Kidney glomerular epithelial cell (primary cell): ENCODE results near the gene FGF4.

Experiments
- DNase-seq: peaks from one replicate; lab custom pipeline; 2025; lab: John Stamatoyannopoulos, UW

Gene FGF4

DNA sequence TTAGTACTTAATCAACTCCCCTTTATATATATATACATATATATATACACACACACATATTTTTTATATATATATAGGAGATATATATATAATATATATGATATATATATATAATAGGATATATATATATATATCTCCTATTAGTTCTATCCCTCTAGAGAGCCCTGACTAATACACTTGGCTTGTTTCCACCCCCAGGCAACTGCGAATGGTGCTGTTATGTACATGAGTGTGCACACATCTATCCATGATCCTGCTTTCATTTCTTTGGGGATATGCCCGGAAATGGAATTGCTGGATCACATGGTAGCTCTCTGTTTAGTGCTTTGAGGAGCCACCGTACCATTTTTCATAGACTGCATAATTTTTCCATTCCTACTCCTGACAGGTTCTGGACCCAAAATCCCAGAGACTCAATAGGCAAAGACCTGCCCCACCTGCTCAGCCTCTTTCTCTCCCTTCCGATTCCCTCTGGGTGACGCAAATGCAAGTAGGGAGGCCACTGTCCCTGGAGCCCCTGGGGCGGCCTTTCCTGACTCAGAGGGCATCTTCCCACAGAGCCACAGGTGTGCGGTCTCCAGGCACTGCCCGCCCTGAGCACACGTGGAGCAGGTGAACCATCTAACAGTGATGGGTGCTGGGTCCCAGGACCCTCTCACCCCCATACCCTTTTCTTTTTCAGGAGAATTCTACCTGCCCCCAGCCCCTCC is 32.1 kb upstream of the FGF4 start:
- DNase-seq: no peak

DNA sequence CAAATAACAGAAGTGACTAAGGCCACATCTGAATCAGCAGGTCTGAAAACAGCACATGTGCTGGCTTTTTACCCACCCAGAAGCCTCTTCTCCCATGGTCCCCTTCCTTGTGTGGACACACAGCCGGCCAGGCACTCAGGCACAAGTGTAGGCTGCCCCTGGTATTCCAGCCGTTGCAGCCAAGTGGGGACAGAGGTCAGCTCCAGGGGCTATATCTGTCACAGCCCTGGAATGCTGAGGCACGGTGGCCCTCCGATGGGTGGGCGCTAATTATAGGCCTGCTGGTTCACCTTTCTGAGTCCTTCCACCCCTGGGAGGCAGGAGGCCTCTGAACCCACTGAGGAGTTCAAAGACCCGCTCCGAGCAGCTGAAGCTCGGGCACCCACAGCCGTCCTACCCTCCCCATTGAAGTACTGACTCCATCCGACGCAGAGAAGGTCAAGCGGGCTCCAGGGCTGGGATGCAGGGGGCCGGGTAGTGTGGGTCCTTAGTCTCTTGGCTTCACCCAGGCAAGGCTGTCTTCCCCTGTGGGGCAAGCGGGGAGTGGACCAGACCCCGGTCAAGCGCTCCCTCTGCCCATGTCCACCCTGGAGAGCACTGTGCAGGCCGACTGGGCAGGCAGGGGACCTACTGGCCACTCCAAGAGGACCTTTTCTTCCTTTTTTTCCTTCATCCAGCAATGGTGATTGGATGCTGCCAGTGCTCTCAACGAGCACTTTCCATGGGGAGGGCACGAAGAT is 29.8 kb upstream of the FGF4 start:
- no peak for DNase-seq

DNA sequence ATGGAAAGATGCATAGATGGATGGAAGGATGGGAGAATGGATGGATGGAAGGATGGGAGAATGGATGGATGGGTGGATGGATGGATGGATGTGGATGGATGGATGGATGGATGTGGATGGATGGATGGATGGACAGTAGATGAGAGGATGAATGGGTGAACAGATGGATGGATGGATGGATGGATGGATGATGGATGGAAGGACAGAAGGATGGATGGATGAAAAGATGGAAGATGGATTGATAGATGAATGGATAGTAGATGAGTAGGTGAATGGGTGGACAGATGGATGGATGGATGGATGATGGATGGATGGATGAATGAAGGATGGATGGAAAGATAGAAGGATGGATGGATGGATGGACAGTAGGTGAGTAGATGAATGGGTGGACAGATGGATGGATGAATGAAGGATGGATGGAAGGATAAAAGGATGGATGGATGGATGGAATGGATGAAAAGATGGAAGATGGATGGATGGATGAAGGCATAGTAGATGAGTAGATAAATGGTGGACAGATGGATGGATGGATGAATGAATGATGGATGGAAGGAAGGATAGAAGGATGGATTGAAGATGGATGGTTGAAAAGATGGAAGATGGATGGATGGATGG is 28.6 kb upstream of the FGF4 start:
- no peak for DNase-seq

DNA sequence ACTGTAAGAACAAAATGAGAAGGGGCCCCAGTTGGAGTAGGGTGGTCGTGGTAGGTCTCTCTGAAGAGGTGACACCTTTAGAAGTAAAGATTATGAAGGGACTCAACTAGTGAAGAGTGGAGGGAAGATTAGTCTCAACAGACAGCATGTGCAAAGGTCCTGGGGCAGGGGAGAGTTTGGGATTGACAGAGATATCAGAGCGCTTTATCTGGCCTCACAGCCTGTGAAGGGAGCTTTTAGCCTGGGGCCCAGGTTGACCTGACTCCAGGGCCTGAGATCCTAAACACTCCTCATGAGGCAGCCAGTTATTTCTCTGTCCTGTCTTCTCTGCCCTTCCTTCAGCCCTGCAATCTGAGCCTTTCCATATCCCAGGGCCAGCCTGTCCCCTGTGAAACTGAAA is 27.9 kb upstream of the FGF4 start:
- no peak for DNase-seq

DNA sequence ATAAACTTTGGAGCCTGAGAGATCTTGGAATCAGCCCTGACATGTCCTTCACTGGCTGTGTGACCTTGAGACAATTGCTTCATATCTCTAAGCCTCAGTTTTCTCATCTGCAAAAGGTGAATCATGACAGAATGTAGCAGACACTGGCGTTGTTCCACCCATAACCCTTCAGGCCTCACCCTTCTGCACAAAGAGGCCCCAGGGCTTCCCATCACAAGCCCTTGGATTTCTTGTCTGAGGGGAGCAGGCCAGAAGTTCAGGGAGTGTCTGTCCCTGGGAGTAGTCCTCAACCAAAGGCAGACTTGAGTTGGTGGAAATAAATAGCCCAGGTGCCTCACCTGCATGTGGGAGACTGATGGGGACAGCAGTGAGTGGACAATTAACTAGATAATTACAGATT is 27.4 kb upstream of the FGF4 start:
- no peak for DNase-seq

DNA sequence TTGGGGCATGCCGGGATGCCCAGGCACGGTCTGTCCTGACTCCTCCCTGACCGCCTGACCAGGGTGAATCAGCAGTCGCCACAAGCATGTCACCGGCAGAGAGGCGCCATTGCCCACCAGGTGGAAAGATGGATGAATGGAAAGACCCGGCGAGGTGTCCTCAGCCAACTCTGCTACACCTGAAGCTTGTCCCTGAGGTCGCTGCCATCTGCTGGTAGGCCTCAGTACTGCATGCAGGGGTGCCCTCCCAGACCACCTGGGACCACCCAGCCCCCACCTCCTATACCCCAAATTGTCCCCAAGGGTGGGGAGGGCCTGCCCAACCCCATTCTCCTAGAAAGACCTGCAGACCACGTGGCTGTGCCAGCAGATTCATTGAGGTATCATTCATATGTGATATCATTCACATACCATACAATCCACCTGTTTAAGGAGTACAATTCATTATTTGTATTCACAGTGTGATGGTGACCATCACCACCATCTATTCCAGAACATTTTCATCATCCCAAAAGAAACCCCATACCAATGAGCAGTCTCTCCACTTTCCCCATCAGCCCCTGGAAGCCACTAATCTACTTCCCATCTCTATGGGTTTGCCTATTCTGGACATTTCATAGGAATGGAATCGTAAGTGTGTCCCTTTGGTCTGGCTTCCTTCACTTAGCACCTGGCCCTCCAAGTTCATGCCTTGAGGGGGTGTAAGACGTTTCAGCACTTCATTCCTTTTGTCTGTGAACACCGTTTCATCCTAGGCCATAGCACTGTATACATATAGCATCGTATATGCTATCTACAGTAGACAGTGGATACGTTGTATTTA is 26.6 kb upstream of the FGF4 start:
- DNase-seq: no peak

DNA sequence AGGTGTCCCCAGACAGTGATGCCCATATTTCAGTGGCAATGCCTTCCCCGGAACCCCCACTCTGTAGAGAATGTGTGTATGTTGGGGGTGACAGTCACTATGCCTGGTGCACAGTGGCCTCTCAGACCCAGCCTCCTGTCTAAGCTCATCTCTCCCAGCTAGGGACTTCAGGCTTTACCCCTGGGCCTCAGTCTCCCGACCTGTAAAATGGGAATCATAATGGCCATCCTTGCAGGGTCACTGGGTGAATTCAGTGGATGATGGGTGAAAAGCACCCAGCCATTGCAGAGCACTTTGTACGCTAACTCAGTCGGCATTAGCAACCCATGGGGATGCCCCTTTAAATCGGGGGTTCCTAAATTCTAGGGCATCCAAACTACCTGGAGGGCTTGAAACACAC is 25.1 kb upstream of the FGF4 start:
- DNase-seq: no peak

DNA sequence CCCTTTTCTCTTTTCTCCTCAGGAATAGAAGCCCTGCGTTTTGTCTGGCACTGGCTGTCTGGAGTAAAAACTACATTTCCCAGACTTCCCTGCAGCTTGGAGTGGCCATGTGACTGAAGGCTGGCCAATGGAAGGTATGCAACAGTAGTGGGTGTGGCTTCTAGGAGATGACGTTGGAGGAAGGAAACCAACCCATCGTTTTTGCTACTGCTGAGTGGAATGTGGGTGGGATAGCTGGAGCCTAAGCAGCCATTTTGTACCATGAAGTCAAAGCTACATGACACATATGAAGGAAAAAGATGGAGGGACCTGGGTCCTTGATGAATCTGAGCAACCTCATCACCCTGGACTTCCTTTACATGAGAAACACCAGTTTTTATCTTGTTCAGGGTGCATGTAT is 24.4 kb upstream of the FGF4 start:
- DNase-seq: no peak

DNA sequence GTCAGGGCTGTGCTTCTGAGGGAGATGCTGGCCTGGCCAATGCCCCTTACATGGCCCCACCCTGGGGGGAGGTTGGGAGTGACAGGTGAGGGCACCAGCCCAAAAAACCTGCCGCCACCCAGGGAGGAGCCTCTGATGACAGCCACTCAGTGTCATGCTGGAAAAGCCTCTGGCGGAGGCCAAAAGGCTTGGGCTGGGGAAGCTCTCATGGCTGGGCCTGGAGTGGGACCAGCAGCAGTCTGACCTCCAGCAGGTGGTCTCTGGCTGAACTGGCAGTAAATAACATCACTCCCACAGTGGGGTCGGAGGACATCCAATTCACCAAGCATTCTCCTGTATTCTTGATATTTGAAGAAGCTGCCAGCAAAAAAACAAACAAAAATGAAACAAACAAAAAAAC is 24.0 kb upstream of the FGF4 start:
- no peak for DNase-seq

DNA sequence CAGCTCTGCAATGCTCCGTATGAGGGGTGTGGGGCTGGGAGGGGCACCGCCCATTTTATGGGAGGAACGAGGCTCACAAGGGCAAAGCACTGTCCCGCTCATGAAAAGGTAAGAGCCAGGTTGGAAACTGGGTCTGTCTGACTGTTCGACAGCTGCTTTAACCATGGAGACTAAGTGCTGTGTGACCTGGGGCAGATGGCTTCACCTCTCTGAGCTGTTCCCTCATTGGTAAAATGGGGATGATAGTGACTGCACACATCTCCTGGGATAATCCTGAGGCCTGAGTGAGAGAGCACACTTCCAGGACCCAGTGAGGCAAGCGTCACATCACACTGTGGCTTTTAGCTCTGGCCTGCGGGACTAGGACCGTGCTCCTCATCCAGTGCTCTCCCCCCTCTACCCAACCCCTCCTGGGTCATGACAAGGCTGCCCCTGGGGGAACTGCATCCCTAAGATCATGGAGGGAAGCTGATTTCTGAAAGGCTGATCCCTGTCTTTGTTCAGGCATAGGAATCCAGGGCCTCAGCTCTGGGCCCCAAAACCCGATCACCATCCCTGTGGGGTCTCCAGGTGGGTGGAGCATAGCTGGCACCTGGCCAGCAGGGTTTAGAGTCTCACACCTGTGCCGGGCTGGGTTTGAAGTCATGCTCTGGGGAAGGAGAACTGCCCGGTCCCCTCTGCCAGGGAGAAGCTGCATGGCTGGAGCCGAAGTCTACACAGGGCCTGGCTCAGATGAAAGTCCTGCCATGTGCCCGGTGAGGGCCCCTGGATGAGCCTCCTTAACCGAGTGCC is 22.8 kb upstream of the FGF4 start:
- no peak for DNase-seq

DNA sequence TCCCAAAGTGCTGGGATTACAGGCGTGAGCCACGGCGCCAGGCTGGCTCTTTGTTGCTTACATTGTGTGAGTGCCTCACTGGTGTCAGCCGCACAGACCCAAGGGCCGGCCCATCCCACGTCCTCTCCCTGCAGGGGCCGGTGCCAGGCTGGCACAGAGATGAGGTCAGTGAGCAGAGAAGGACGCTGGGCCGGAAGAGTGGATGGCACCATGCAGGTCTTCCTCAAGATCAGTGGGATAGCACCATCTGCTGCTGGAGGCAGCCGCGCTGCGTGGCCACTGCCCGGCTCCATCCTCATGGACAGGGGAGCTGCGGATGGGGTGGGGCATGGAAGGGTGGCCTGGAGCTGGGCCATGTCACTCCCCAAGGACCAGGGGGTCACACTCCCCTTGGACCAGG is 22.0 kb upstream of the FGF4 start:
- peak; percentile 14 for DNase-seq

DNA sequence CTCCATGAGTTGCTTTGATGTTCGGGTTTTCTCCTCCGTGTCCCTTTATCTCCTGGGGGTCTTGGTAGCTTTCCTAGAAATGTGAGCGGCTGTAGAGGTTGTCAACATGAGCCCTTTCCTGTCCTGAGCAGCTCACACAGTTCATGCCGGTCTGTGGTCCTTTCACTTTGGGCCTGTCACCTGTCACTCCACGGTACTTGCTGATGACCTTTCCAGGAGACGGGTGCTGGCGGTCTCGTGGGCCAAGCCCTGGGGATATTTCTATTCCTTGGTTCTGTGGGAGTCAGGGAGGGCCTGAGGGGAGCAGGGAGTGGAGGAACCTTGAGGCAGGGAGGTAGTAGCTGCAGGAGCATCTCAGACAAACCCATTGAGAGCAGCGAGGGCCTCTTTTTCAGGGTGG is 20.9 kb upstream of the FGF4 start:
- no peak for DNase-seq

DNA sequence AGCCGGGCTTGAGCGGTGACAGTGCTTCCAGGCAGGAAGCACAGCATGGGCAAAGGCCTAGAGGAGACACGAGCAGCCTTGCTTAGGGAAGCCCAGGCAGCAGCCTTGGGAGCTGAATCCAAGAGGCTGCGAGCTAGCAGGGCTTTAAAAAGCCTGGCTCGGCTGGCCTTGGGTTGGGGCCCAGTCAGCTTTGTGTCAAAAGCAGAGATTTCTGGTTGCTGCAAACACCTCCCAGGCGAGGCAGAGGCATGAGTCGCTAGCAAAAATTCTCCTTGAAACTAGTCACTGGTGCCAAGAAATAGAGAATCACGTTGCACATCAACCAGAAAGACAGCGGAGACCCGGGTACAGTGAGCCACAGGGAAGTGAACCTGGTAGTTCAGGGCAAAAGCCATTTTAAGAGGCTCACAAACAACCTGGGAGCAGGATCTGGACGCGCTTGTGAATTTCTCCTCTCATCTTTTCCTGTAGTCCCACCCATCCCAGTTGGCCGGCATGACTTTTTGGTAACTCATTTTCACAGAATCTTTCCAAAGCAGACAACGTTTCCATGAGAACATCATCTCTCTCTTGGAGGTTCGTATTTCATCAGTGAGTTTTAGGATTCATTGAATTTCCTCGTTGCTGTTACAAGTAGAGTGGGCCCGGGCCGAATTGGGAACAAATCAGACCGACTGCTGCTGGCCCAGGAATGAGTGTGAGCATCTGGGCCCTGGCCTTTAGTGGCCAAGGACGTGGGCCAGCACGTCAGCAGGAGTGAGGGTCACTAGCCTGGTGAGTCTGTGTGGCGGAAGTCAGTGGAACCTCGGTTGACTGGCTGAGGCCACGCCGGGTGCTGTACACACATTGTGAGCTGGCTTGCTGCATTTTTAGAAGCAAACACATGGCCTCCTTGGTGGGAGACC is 16.4 kb upstream of the FGF4 start:
- peak; percentile 46 for DNase-seq

DNA sequence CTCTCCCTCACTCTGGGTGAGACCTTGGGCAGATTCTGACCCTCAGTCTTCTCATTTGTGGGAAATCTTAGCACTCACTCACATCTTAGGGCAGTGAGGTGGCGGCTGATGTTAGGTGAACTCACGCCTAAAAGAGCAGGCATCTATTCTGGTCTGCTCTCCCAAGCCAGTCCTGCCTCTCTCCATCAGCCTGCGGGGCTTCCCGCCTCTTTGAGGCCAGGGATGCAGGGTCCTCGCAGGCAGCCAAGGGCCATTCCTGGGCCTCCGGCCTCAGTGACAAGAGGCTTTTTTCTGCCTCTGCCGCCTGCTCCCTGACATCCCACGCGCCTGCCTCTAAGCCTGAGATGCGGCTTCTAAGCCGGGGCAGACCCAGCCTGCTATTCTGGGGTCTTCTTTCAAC is 13.8 kb upstream of the FGF4 start:
- DNase-seq: no peak

DNA sequence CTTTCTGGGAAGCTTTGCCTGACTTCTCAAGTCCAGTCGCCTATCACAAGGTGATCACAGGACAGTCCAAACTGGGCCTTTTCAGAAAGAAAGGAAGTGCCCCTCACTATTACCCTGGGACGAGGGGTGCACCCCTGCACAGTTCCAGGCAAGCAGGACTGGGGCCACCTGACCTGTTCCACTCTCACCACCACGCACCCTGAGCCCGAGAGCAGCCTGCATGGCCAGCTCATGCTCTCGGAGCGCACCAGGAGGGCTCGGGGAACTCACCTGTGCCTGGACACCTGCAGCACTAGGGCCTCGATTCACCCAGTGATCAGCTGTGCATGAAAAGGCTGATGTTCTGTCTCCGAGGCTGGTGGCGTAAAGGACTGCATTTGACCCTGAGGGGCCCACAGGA is 12.8 kb upstream of the FGF4 start:
- no peak for DNase-seq

DNA sequence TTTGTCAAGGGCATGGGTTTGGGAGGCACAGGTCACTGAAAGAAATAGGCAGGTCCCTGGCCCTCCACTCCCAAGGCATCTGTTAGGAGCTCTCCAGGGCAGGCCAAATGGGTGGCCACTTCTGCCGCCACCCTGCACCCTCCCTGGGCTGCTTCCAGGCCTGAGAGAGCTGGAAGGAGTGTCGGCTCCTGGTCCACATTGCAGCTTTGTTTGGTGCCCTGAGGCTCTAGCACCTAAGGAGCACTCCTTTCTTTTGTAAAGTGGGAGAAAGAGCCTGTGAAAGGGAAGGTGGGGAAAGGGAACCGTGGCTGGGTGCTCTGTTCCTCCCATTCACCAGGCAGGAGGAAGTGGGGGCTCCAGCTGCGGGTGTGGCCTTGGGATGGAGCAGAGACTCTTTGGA is 12.3 kb upstream of the FGF4 start:
- DNase-seq: no peak

DNA sequence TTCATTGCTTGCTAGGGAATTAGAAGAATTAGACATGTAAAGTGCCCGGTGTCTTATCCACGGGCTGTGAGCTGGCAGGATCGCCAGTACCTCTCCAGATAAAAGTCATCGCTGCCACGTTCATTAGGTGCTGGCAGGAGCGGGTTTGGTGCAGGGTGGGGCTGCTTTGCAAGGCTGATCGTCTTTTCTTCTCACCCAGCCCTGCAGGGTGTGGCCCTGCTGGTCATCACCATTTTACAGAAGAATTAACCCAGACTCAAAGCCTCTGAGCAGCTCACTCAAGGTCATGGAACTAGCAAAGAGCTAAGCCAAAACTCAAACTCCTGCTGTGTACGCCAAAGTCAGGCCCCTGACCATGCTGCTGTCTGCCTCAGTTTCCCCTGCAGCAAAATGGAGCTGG is 6.1 kb upstream of the FGF4 start:
- DNase-seq: no peak

DNA sequence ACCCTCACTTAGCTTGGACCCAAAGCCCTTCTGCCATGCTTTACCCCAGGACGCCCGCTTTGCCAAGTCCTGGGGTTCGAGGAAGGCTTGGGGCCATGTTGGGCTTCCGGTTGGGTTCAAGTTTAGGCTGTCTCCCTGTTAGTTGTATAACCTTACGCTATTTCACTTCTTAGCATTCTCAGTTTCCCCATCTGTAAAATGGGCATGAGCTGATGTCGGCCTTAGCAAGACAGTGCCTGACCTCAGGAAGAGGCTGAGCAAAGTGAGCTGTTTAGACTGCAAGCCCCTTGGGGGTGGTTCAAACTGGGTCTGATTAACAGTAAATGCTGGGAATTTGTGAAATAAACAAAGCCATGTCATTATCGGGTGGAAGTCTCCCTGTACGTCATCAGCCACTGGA is 3.2 kb upstream of the FGF4 start:
- no peak for DNase-seq

DNA sequence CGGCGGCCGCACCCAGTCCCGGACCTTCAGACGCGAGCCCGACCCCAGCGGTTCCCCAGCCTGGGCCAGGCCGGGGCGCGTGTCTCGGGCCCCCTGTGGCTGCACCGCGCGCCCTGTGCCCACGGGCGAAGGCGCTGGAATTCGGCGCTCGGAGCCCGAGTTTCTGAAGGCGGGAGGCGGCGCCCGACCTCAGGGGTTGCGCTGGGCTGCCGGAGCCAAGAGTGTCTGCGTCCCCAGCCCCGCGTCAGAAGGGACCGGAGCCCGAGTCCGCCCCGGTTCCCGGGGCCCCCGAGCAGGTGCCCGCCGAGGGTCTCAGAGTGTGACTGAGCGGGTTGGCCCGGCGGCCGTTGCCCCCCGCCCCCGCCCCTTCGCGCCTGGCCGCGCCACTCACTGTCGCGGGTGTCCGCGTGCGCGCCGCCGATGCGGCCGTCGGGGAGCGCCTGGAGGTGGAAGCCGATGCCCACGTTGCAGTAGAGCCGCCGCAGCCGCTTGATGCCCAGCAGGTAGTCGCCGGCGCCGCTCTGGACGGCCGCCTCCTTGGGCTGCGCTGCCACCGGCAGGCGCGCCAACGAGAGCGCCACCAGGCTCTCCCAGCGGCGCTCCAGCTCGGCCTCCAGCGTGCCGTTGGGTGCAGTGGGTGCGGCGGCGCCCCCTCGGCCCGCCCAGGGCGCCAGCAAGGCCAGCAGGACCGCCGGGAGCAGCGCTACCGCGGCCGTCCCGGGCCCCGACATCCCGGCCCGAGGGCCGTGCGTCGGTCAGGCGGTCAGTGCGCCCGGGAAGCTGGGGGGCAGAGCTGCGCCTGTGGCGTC is 583 bp downstream of the FGF4 start:
- DNase-seq: no peak
